MM.1S (cell line): Measurements from ENCODE around the gene PHF21A.

Experiments used
- DNase-seq: peaks from one replicate; pipeline ENCODE4 v3.0.0-alpha.2; 2015
- H2AFZ ChIP-seq: fragments of 300-600 bp; sonication (generic); 2 replicates; pipeline ENCODE4 v1.6.0; 2016; ENCODE audit warnings: antibody characterized with exemption, low read length
- H3F3A ChIP-seq: fragments of 300-600 bp; sonication (generic); 2 replicates; pipeline ENCODE4 v1.6.1; 2016; ENCODE audit warnings: mild to moderate bottlenecking, antibody characterized with exemption, low read length, moderate library complexity, mixed read lengths; ENCODE audit not compliant: insufficient read depth
- H3K27ac ChIP-seq: fragments of 300-600 bp; sonication (generic); 2 replicates; pipeline ENCODE4 v1.5.1; 2016; ENCODE audit warnings: mild to moderate bottlenecking, low read length
- H3K27me3 ChIP-seq: fragments of 300-600 bp; sonication (generic); replicated peaks from 2 replicates; pipeline ENCODE4 v1.6.0; 2016; ENCODE audit warnings: low read length; ENCODE audit not compliant: insufficient read depth
- H3K36me3 ChIP-seq: fragments of 300-600 bp; sonication (generic); replicated peaks from 2 replicates; pipeline ENCODE4 v1.6.1; 2016; ENCODE audit warnings: mild to moderate bottlenecking, low read length, mixed read lengths; ENCODE audit not compliant: insufficient read depth
- H3K4me1 ChIP-seq: fragments of 300-600 bp; sonication (generic); 2 replicates; pipeline ENCODE4 v1.6.1; 2016; ENCODE audit warnings: low read length, mixed read lengths
- H3K4me2 ChIP-seq: fragments of 300-600 bp; sonication (generic); 2 replicates; pipeline ENCODE4 v1.6.0; 2016; ENCODE audit warnings: low read depth, low read length
- H3K4me3 ChIP-seq: fragments of 300-600 bp; sonication (generic); 2 replicates; pipeline ENCODE4 v1.5.1; 2016; ENCODE audit warnings: low read length, mixed read lengths
- H3K79me2 ChIP-seq: fragments of 300-600 bp; sonication (generic); 2 replicates; pipeline ENCODE4 v1.6.1; 2016; ENCODE audit warnings: mixed run types, low read length, mixed read lengths
- H3K9ac ChIP-seq: fragments of 300-600 bp; sonication (generic); 2 replicates; pipeline ENCODE4 v1.6.1; 2016; ENCODE audit warnings: low read length, mixed read lengths
- H3K9me2 ChIP-seq: fragments of 300-600 bp; sonication (generic); replicated peaks from 2 replicates; pipeline ENCODE4 v1.6.1; 2016; ENCODE audit warnings: mild to moderate bottlenecking, low read length, mixed read lengths; ENCODE audit not compliant: insufficient read depth
- H3K9me3 ChIP-seq: fragments of 300-600 bp; sonication (generic); replicated peaks from 2 replicates; pipeline ENCODE4 v1.6.1; 2016; ENCODE audit warnings: mild to moderate bottlenecking, low read length, mixed read lengths; ENCODE audit not compliant: insufficient read depth
- H4K20me1 ChIP-seq: fragments of 300-600 bp; sonication (generic); 2 replicates; pipeline ENCODE4 v1.6.1; 2016; ENCODE audit warnings: mild to moderate bottlenecking, low read length, moderate library complexity, mixed read lengths; ENCODE audit not compliant: insufficient read depth
- CTCF ChIP-seq: fragments of 300-600 bp; sonication (generic); IDR thresholded peaks from 2 replicates; pipeline ENCODE4 v1.5.1; 2016; ENCODE audit warnings: antibody characterized with exemption, low read length, mixed read lengths
- EZH2 ChIP-seq: fragments of 300-600 bp; sonication (generic); optimal IDR thresholded peaks from 2 replicates; pipeline ENCODE3; 2017; ENCODE audit warnings: low read depth, mild to moderate bottlenecking, antibody characterized with exemption, low read length, mixed read lengths
- EZH2phosphoT487 ChIP-seq: fragments of 300-600 bp; sonication (generic); IDR thresholded peaks from 2 replicates; pipeline ENCODE4 v1.6.1; 2018; ENCODE audit warnings: antibody characterized with exemption, low read length

Gene PHF21A

GRCh38 chr11:45949992-45950407 is 171.3 kb downstream of the PHF21A start:
- Histone ChIP-seq H2AFZ (no peak overlapping the region), H3K4me3 (no peak overlapping the region), H3K9me3 (no peaks in the 10 kb centered on the region), H3K27me3 (no peaks in the 10 kb centered on the region), H3K27ac (no peak overlapping the region), H3K4me2 (no peak overlapping the region), H3K79me2 (no peaks in the 10 kb centered on the region), H3K9ac (no peak overlapping the region), H4K20me1 (no peaks in the 10 kb centered on the region), H3F3A (no peaks in the 10 kb centered on the region), H3K4me1 (no peaks in the 10 kb centered on the region), H3K36me3 (no peaks in the 10 kb centered on the region; the same call in 1 of the 2 replicates), H3K9me2 (no peaks in the 10 kb centered on the region)
- DNase-seq = no peak
- TF ChIP-seq EZH2 = no peak
- TF ChIP-seq CTCF = no peak
- no peak for TF ChIP-seq EZH2phosphoT487

GRCh38 chr11:45948356-45948755 is 172.9 kb downstream of the PHF21A start:
- no peaks in the 10 kb centered on the region for H3F3A ChIP-seq
- no peaks in the 10 kb centered on the region for H3K4me1 ChIP-seq
- no peak overlapping the region for H3K4me3 ChIP-seq
- no peak overlapping the region for H3K9ac ChIP-seq
- H3K4me2 ChIP-seq = no peak overlapping the region
- no peaks in the 10 kb centered on the region for H3K9me3 ChIP-seq
- H3K9me2 ChIP-seq = no peaks in the 10 kb centered on the region
- no peak overlapping the region for H2AFZ ChIP-seq
- DNase-seq = no peak
- H3K27me3 ChIP-seq = no peaks in the 10 kb centered on the region
- H4K20me1 ChIP-seq = 0 out of 2 replicates have a peak, but pooled peaks cover 3% of the 10 kb centered on the region
- no peaks in the 10 kb centered on the region; the same call in 1 of the 2 replicates for H3K36me3 ChIP-seq
- no peak for TF ChIP-seq CTCF
- no peak for TF ChIP-seq EZH2phosphoT487
- TF ChIP-seq EZH2 = no peak
- H3K27ac ChIP-seq = no peak overlapping the region
- H3K79me2 ChIP-seq = no peaks in the 10 kb centered on the region

- Histone ChIP-seq H3K36me3 (no peaks in the 10 kb centered on the region; the same call in 1 of the 2 replicates), H3K9me3 (no peaks in the 10 kb centered on the region)
Measured at GRCh38 chr11:45947885-45948284, 173.4 kb downstream of the PHF21A start.

More at GRCh38 chr11:45947885-45948284, 173.4 kb downstream of the PHF21A start:
- no peak for DNase-seq
- no peaks in the 10 kb centered on the region for H3K9me2 ChIP-seq
- H3K79me2 ChIP-seq = no peaks in the 10 kb centered on the region
- TF ChIP-seq EZH2 (no peak), CTCF (no peak), EZH2phosphoT487 (no peak)
- H3K27me3 ChIP-seq = no peaks in the 10 kb centered on the region
- no peak overlapping the region for H3K9ac ChIP-seq
- no peaks in the 10 kb centered on the region for H3K4me1 ChIP-seq
- no peak overlapping the region for H3K27ac ChIP-seq
- 0 out of 2 replicates have a peak, but pooled peaks cover 3% of the 10 kb centered on the region for H4K20me1 ChIP-seq
- H3F3A ChIP-seq = no peaks in the 10 kb centered on the region
- no peak overlapping the region for H2AFZ ChIP-seq
- no peak overlapping the region for H3K4me2 ChIP-seq
- no peak overlapping the region for H3K4me3 ChIP-seq
